ENCODE measurements around the gene TEX53.

Gene TEX53

GRCh38 chr9:114633438-114634089 is 24.0 kb downstream of the TEX53 start:
- no peak overlapping the region for H3K4me3 ChIP-seq (replicated peaks; ENCODE audit: low read depth, low read length)
- DNase-seq (ENCODE audit: extremely low read depth, low read depth): no peak
- no peak for TF ChIP-seq CTCF (IDR thresholded peaks at IDR 0.05; ENCODE audit: low read depth, low read length, missing control alignments)

GRCh38 chr9:114631166-114631565 is 26.4 kb downstream of the TEX53 start:
- TF ChIP-seq CTCF (IDR thresholded peaks at IDR 0.05; ENCODE audit: low read depth, low read length, missing control alignments): no peak
- H3K4me3 ChIP-seq (replicated peaks; ENCODE audit: low read depth, low read length): no peak overlapping the region
- no peak for DNase-seq (ENCODE audit: extremely low read depth, low read depth)

GRCh38 chr9:114629563-114630090 is 28.0 kb downstream of the TEX53 start:
- DNase-seq (ENCODE audit: extremely low read depth, low read depth): no peak
- no peak overlapping the region for H3K4me3 ChIP-seq (replicated peaks; ENCODE audit: low read depth, low read length)
- no peak for TF ChIP-seq CTCF (IDR thresholded peaks at IDR 0.05; ENCODE audit: low read depth, low read length, missing control alignments)

GRCh38 chr9:114627553-114627952 is 30.1 kb downstream of the TEX53 start:
- TF ChIP-seq CTCF (IDR thresholded peaks at IDR 0.05; ENCODE audit: low read depth, low read length, missing control alignments): no peak
- H3K4me3 ChIP-seq (replicated peaks; ENCODE audit: low read depth, low read length): no peak overlapping the region
- no peak for DNase-seq (ENCODE audit: extremely low read depth, low read depth)

- TF ChIP-seq CTCF (IDR thresholded peaks at IDR 0.05; ENCODE audit: low read depth, low read length, missing control alignments): no peak
- no peak overlapping the region for H3K4me3 ChIP-seq (replicated peaks; ENCODE audit: low read depth, low read length)
- DNase-seq (ENCODE audit: extremely low read depth, low read depth): no peak
These were observed 31.1 kb downstream of the TEX53 start for GRCh38 chr9:114626415-114627020.

GRCh38 chr9:114624677-114625076 is 32.9 kb downstream of the TEX53 start:
- DNase-seq (ENCODE audit: extremely low read depth, low read depth): no peak
- no peak overlapping the region for H3K4me3 ChIP-seq (replicated peaks; ENCODE audit: low read depth, low read length)
- no peak for TF ChIP-seq CTCF (IDR thresholded peaks at IDR 0.05; ENCODE audit: low read depth, low read length, missing control alignments)

Data from HFF-Myc (cell line).